Prostate gland (tissue), 2 donors: ENCODE results near the gene EHMT1. TPM values are rescaled to one million over a fixed set of nuclear protein-coding genes. Genes with fewer than 3 reads are reported as not detected.

Experiments used
- DNase-seq: peaks from one replicate; pipeline ENCODE4 v3.0.0-alpha.2; 2019; ENCODE audit warnings: low spot score
- H3K27ac ChIP-seq, 2 donors: fragments of 200-600 bp; sonication (generic); 2 replicates each; pipeline ENCODE4 v1.5.1; 2017 to 2019
- H3K27me3 ChIP-seq: fragments of 200-600 bp; sonication (generic); replicated peaks from 2 replicates; pipeline ENCODE4 v1.5.1; 2019; ENCODE audit not compliant: insufficient read depth
- H3K36me3 ChIP-seq, 2 donors: fragments of 200-600 bp; sonication (generic); 1 replicate in 1 of 2; 2 replicates in 1 of 2; pipeline versions ENCODE4 v1.5.1 to v1.8.1; 2017 to 2019
- H3K4me1 ChIP-seq: fragments of 200-600 bp; sonication (generic); replicated peaks from 2 replicates; pipeline ENCODE4 v1.5.1; 2019
- H3K4me3 ChIP-seq, 2 donors: fragments of 200-600 bp; sonication (generic); 2 replicates each; pipeline ENCODE4 v1.5.1; 2017 to 2019
- H3K9me3 ChIP-seq: fragments of 200-600 bp; sonication (generic); 2 replicates; pipeline ENCODE4 v1.5.1; 2017
- CTCF ChIP-seq, 4 experiments: fragments of 200-600 bp in 2 of 4; fragments of 450-650 bp in 2 of 4; sonication (generic) in 2 of 4; IDR thresholded peaks; 1 replicate in 3 of 4; 2 replicates in 1 of 4; pipeline ENCODE4 v1.5.1; 2016 to 2019; ENCODE audit warnings: antibody characterized with exemption in 4 of 4, mild to moderate bottlenecking in 2 of 4, moderate library complexity in 2 of 4
- POLR2A ChIP-seq: fragments of 450-650 bp; IDR thresholded peaks from one replicate; pipeline ENCODE4 v1.6.1; 2016; ENCODE audit warnings: antibody characterized with exemption, mild to moderate bottlenecking
- POLR2AphosphoS5 ChIP-seq: sonication (generic); formaldehyde crosslinking; IDR thresholded peaks from one replicate; pipeline ENCODE4 v1.6.1; 2017; ENCODE audit warnings: antibody characterized with exemption
- WGBS: methylation state at CpG from one replicate; pipeline ENCODE4 v1.1.5; 2018; 5-methylcytosine and 5-hydroxymethylcytosine counted together
- intact Hi-C: fragments of 100-400 bp; cut with DNase I; formaldehyde crosslinking; loops from one replicate; pipeline ENCODE4 v1.14.2; 2022
- total RNA-seq, 2 donors: library from RNA; depleted of rRNA; stranded (reverse); fragments of >200 nt; gene quantifications; one replicate each; pipeline ENCODE4 v1.1.0, GENCODE V29; 2016

Gene EHMT1
- total RNA-seq, 2 donors from 2014 or later = 81.3 to 149 TPM

GRCh38 chr9:137749511-137749910 is 130.7 kb downstream of the EHMT1 start:
- no peaks in the 10 kb centered on the region for H3K27me3 ChIP-seq
- WGBS = 60% methylated on average over 4 of the region's 4 CpGs
- intact Hi-C loops = no loop called here
- peaks cover 5% of the 10 kb centered on the region for H3K4me1 ChIP-seq
- DNase-seq = no peak
- no peaks in the 10 kb centered on the region for H3K9me3 ChIP-seq
- H3K36me3 ChIP-seq = no peaks in the 10 kb centered on the region
- no peak for TF ChIP-seq CTCF (IDR thresholded peaks at IDR 0.05)
- TF ChIP-seq POLR2A = no peak
- no peak for TF ChIP-seq POLR2AphosphoS5
- H3K4me3 ChIP-seq = no peak overlapping the region
- no peak overlapping the region for H3K27ac ChIP-seq

- WGBS = 57% methylated on average over 3 of the region's 3 CpGs
- intact Hi-C loops = no loop called here
- DNase-seq = no peak
- no peaks in the 10 kb centered on the region for H3K27me3 ChIP-seq
- no peak overlapping the region for H3K4me3 ChIP-seq
- H3K4me1 ChIP-seq = peaks cover 3% of the 10 kb centered on the region
- no peak for TF ChIP-seq POLR2A
- no peak for TF ChIP-seq POLR2AphosphoS5
- TF ChIP-seq CTCF (IDR thresholded peaks at IDR 0.05) = no peak
- H3K27ac ChIP-seq = no peak overlapping the region
- no peaks in the 10 kb centered on the region for H3K36me3 ChIP-seq
- H3K9me3 ChIP-seq = no peaks in the 10 kb centered on the region
These were observed 131.2 kb downstream of the EHMT1 start for GRCh38 chr9:137750007-137750406.

- intact Hi-C loops = no loop called here
- 85% methylated on average over 10 of the region's 10 CpGs for WGBS
- no peak for DNase-seq
- Histone ChIP-seq H3K9me3 (no peaks in the 10 kb centered on the region), H3K4me1 (peaks cover 3% of the 10 kb centered on the region), H3K36me3 (no peaks in the 10 kb centered on the region), H3K27me3 (no peaks in the 10 kb centered on the region), H3K27ac (no peak overlapping the region), H3K4me3 (no peak overlapping the region)
- TF ChIP-seq POLR2A (no peak), CTCF (IDR thresholded peaks at IDR 0.05) (no peak), POLR2AphosphoS5 (no peak)
These were observed 131.8 kb downstream of the EHMT1 start for GRCh38 chr9:137750566-137750965.

- H3K36me3 ChIP-seq = no peaks in the 10 kb centered on the region
- WGBS = 94% methylated on average over 5 of the region's 5 CpGs
These were observed 132.8 kb downstream of the EHMT1 start for GRCh38 chr9:137751616-137752015.

More at GRCh38 chr9:137751616-137752015, 132.8 kb downstream of the EHMT1 start:
- Histone ChIP-seq H3K9me3 (no peaks in the 10 kb centered on the region), H3K27me3 (no peaks in the 10 kb centered on the region), H3K4me3 (no peak overlapping the region), H3K27ac (no peak overlapping the region), H3K4me1 (no peaks in the 10 kb centered on the region)
- no peak for TF ChIP-seq POLR2A
- no peak for TF ChIP-seq CTCF (IDR thresholded peaks at IDR 0.05)
- no peak for TF ChIP-seq POLR2AphosphoS5
- intact Hi-C loops = no loop called here
- DNase-seq = no peak
